Heart left ventricle (tissue), 13 donors: ENCODE measurements around the gene STXBP3.

Experiments
- CTCF ChIP-seq, 12 donors: fragments of 200-600 bp; sonication (generic) in 4 of 12; IDR thresholded peaks; one replicate each; pipeline versions ENCODE4 v1.5.0 to v1.8.0; 2018 to 2022; ENCODE audit warnings: antibody characterized with exemption in 12 of 12, mild to moderate bottlenecking in 5 of 12
- POLR2A ChIP-seq, 2 donors: fragments of 450-650 bp; IDR thresholded peaks; one replicate each; pipeline ENCODE4 v1.6.1; 2017; ENCODE audit warnings: antibody characterized with exemption in 2 of 2, mild to moderate bottlenecking in 2 of 2, moderate library complexity in 2 of 2
- donor health status: ischemic (EF 13 %, LVEDD 7.1; RV severe dilation, severe dysfunction).
- donor health status: DM: no; HTN: yes; CAD: no.
- donor health status: DM: no; HTN: no; CAD: no.
- donor health status: ischemic (EF 25% LVEDD 6.9; RV normal size, moderate dysfunction).
- donor health status: ischemic (EF 25% LVEDD 5.7; RV mildly dilated, moderate dysfunction).
- donor health status: ischemic (EF 35%, LVEDD 5.7; RV mildly dilated, moderate dysfunction).
- donor health status: nonischemic (EF 11% LVEDD 7.7; RV severe dilation, severe dysfunction).
- donor health status: DM: yes; HTN: yes; CAD: no.
- donor health status: PGD.
- donor health status: ischemic (EF 29% LVEDD 5.4; RV normal size, mild dysfunction).
- donor health status: nonischemic (EF 23%, LVEDD 6.1; RV moderate dilation, normal function).

- no peak for TF ChIP-seq CTCF (IDR thresholded peaks at IDR 0.05)
- TF ChIP-seq POLR2A (IDR thresholded peaks at IDR 0.05) = no peak
Measured at GRCh38 chr1:108815566-108815965, 69.1 kb downstream of the STXBP3 start.
